Measurements from ENCODE around the gene CEBPA. TPM values are rescaled to one million over a fixed set of nuclear protein-coding genes. Genes with fewer than 3 reads are reported as not detected.
A peak's percentile ranks its signal among the peaks of the same experiment; 100 is the strongest.

CEBPA gene
- total RNA-seq, 2 experiments from 2014 or later: 0.10 TPM

- DNase-seq: no peak
- Mint-ChIP-seq H3K4me1 (peaks cover 16% of the 10 kb centered on the region), H3K27me3 (peaks cover 7% of the 10 kb centered on the region), H3K27ac (no peak overlapping the region), H3K9me3 (no peaks in the 10 kb centered on the region), H3K36me3 (ENCODE audit: low read depth) (no peaks in the 10 kb centered on the region), H3K4me3 (no peak overlapping the region)
- POLR2A ChIA-PET: no interaction called here
- CTCF ChIA-PET: no interaction called here
Observed at GRCh38 chr19:33264881-33265445, 37.4 kb downstream of the CEBPA start.

GRCh38 chr19:33263325-33264023 is 38.9 kb downstream of the CEBPA start:
- Mint-ChIP-seq H3K9me3 (no peaks in the 10 kb centered on the region), H3K27ac (no peak overlapping the region), H3K4me3 (no peak overlapping the region), H3K4me1 (peaks cover 17% of the 10 kb centered on the region), H3K27me3 (peaks cover 16% of the 10 kb centered on the region), H3K36me3 (ENCODE audit: low read depth) (no peaks in the 10 kb centered on the region)
- no peak for DNase-seq
- CTCF ChIA-PET: interaction anchor here (0.7 kb wide), 1 partner anchor 18 kb away, joined by 3 read pairs; no protein-coding TSS in a partner anchor
- POLR2A ChIA-PET: no interaction called here

- ChIA-PET POLR2A (no interaction called here), CTCF (no interaction called here)
- Mint-ChIP-seq H3K4me1 (peaks cover 17% of the 10 kb centered on the region), H3K27ac (no peak overlapping the region), H3K4me3 (no peak overlapping the region), H3K9me3 (peaks cover 4% of the 10 kb centered on the region), H3K36me3 (ENCODE audit: low read depth) (no peaks in the 10 kb centered on the region), H3K27me3 (peaks cover 20% of the 10 kb centered on the region)
- no peak for DNase-seq
Observed at GRCh38 chr19:33261511-33262189, 40.7 kb downstream of the CEBPA start.

GRCh38 chr19:33260628-33261418 is 41.5 kb downstream of the CEBPA start:
- peaks cover 4% of the 10 kb centered on the region for H3K9me3 Mint-ChIP-seq
- peaks cover 20% of the 10 kb centered on the region for H3K27me3 Mint-ChIP-seq
- H3K4me1 Mint-ChIP-seq: peaks cover 17% of the 10 kb centered on the region
- peak; percentile 10 for DNase-seq
- no peak overlapping the region for H3K4me3 Mint-ChIP-seq
- no peak overlapping the region for H3K27ac Mint-ChIP-seq
- ChIA-PET POLR2A (no interaction called here), CTCF (interaction anchor here (0.6 kb wide), 1 partner anchor 282 kb away, joined by 3 read pairs; no protein-coding TSS in a partner anchor)
- H3K36me3 Mint-ChIP-seq (ENCODE audit: low read depth): no peaks in the 10 kb centered on the region

- no peaks in the 10 kb centered on the region for H3K36me3 Mint-ChIP-seq (ENCODE audit: low read depth)
- DNase-seq: no peak
- H3K27me3 Mint-ChIP-seq: peaks cover 20% of the 10 kb centered on the region
- ChIA-PET POLR2A (no interaction called here), CTCF (interaction anchor here (0.6 kb wide), 1 partner anchor 132 kb away, joined by 3 read pairs; no protein-coding TSS in a partner anchor)
- H3K9me3 Mint-ChIP-seq: peaks cover 4% of the 10 kb centered on the region
- H3K27ac Mint-ChIP-seq: no peak overlapping the region
- H3K4me3 Mint-ChIP-seq: no peak overlapping the region
- H3K4me1 Mint-ChIP-seq: peaks cover 17% of the 10 kb centered on the region
Observed at GRCh38 chr19:33259539-33259938, 42.8 kb downstream of the CEBPA start.

GRCh38 chr19:33257828-33258227 is 44.5 kb downstream of the CEBPA start:
- no peak for DNase-seq
- Mint-ChIP-seq H3K4me3 (no peak overlapping the region), H3K9me3 (peaks cover 4% of the 10 kb centered on the region), H3K36me3 (ENCODE audit: low read depth) (no peaks in the 10 kb centered on the region), H3K27me3 (peaks cover 20% of the 10 kb centered on the region), H3K27ac (no peak overlapping the region), H3K4me1 (peaks cover 17% of the 10 kb centered on the region)
- CTCF ChIA-PET: interaction anchor here (0.6 kb wide), 1 partner anchor 119 kb away, joined by 3 read pairs; no protein-coding TSS in a partner anchor
- POLR2A ChIA-PET: no interaction called here

GRCh38 chr19:33256261-33256660 is 46.1 kb downstream of the CEBPA start:
- DNase-seq: no peak
- H3K4me3 Mint-ChIP-seq: no peak overlapping the region
- POLR2A ChIA-PET: no interaction called here
- peaks cover 12% of the 10 kb centered on the region for H3K4me1 Mint-ChIP-seq
- H3K27me3 Mint-ChIP-seq: peaks cover 15% of the 10 kb centered on the region
- no peaks in the 10 kb centered on the region for H3K36me3 Mint-ChIP-seq (ENCODE audit: low read depth)
- H3K27ac Mint-ChIP-seq: no peak overlapping the region
- CTCF ChIA-PET: interaction anchor here (1.3 kb wide), 1 partner anchor 21 kb away, joined by 4 read pairs; no protein-coding TSS in a partner anchor
- peaks cover 4% of the 10 kb centered on the region for H3K9me3 Mint-ChIP-seq

GRCh38 chr19:33255781-33256180 is 46.6 kb downstream of the CEBPA start:
- H3K4me1 Mint-ChIP-seq: peaks cover 7% of the 10 kb centered on the region
- POLR2A ChIA-PET: no interaction called here

GRCh38 chr19:33254245-33254824 is 48.0 kb downstream of the CEBPA start:
- ChIA-PET POLR2A (no interaction called here), CTCF (no interaction called here)
- H3K27me3 Mint-ChIP-seq: peaks cover 7% of the 10 kb centered on the region
- no peak overlapping the region for H3K4me3 Mint-ChIP-seq
- H3K9me3 Mint-ChIP-seq: peaks cover 4% of the 10 kb centered on the region
- no peak for DNase-seq
- no peaks in the 10 kb centered on the region for H3K36me3 Mint-ChIP-seq (ENCODE audit: low read depth)
- H3K27ac Mint-ChIP-seq: no peak overlapping the region
- H3K4me1 Mint-ChIP-seq: no peaks in the 10 kb centered on the region

More at GRCh38 chr19:33255781-33256180, 46.6 kb downstream of the CEBPA start:
- Mint-ChIP-seq H3K27ac (no peak overlapping the region), H3K36me3 (ENCODE audit: low read depth) (no peaks in the 10 kb centered on the region), H3K9me3 (peaks cover 4% of the 10 kb centered on the region), H3K27me3 (peaks cover 15% of the 10 kb centered on the region), H3K4me3 (no peak overlapping the region)
- DNase-seq: no peak
- CTCF ChIA-PET: interaction anchor here (1.3 kb wide), 1 partner anchor 20 kb away, joined by 4 read pairs; no protein-coding TSS in a partner anchor

- no peak overlapping the region for H3K27ac Mint-ChIP-seq
- DNase-seq: no peak
- POLR2A ChIA-PET: no interaction called here
- peaks cover under 1% of the 10 kb centered on the region for H3K9me3 Mint-ChIP-seq
- no peaks in the 10 kb centered on the region for H3K36me3 Mint-ChIP-seq (ENCODE audit: low read depth)
- no peaks in the 10 kb centered on the region for H3K4me1 Mint-ChIP-seq
- peaks cover under 1% of the 10 kb centered on the region for H3K27me3 Mint-ChIP-seq
- no peak overlapping the region for H3K4me3 Mint-ChIP-seq
- CTCF ChIA-PET: no interaction called here
Observed at GRCh38 chr19:33252971-33253370, 49.4 kb downstream of the CEBPA start.

- H3K4me3 Mint-ChIP-seq: no peak overlapping the region
- CTCF ChIA-PET: no interaction called here
Observed at GRCh38 chr19:33252418-33252962, 49.8 kb downstream of the CEBPA start.

GRCh38 chr19:33251526-33252090 is 50.7 kb downstream of the CEBPA start:
- Mint-ChIP-seq H3K36me3 (ENCODE audit: low read depth) (no peaks in the 10 kb centered on the region), H3K4me1 (no peaks in the 10 kb centered on the region), H3K4me3 (no peak overlapping the region), H3K27ac (no peak overlapping the region), H3K9me3 (no peaks in the 10 kb centered on the region), H3K27me3 (no peaks in the 10 kb centered on the region)
- POLR2A ChIA-PET: no interaction called here
- no peak for DNase-seq
- CTCF ChIA-PET: no interaction called here

More at GRCh38 chr19:33252418-33252962, 49.8 kb downstream of the CEBPA start:
- H3K9me3 Mint-ChIP-seq: no peaks in the 10 kb centered on the region
- no peaks in the 10 kb centered on the region for H3K36me3 Mint-ChIP-seq (ENCODE audit: low read depth)
- H3K27ac Mint-ChIP-seq: no peak overlapping the region
- H3K4me1 Mint-ChIP-seq: no peaks in the 10 kb centered on the region
- POLR2A ChIA-PET: no interaction called here
- no peaks in the 10 kb centered on the region for H3K27me3 Mint-ChIP-seq
- no peak for DNase-seq

Data from activated CD4-positive, alpha-beta T cell treated with anti-CD3 and anti-CD28 coated beads, Interleukin-2, amount 10 ng/mL, durations not matched to agents 7 days and 5 days (primary cell).